ENCODE data around the gene TMEM50A.
"Not testable (repeated sequence)": the region's sequence is repeated elsewhere in the genome, so short reads cannot be mapped to it uniquely, and the experiment has no call there.

Gene TMEM50A

GRCh38 chr1:25302330-25302729 is 35.8 kb upstream of the TMEM50A start:
- not testable (repeated sequence) for H4K20me1 ChIP-seq (ENCODE audit: control insufficient read depth, insufficient read depth, low read depth, low read length); H3K79me2 ChIP-seq (ENCODE audit: control insufficient read depth, low read length); H3K27me3 ChIP-seq (ENCODE audit: control insufficient read depth, low read length); H3K36me3 ChIP-seq (ENCODE audit: control insufficient read depth, low read length); H3K4me2 ChIP-seq (ENCODE audit: low read length); H3K9me2 ChIP-seq (replicated peaks; ENCODE audit: control insufficient read depth, low read length); H3F3A ChIP-seq (ENCODE audit: control insufficient read depth, insufficient read depth); H3K4me3 ChIP-seq (ENCODE audit: low read length); H3K27ac ChIP-seq (ENCODE audit: low read depth, low read length); H3K4me1 ChIP-seq (ENCODE audit: control insufficient read depth, low read length); H3K9me3 ChIP-seq (ENCODE audit: control insufficient read depth, insufficient read depth, low read length)

- H3K9me2 ChIP-seq (replicated peaks; ENCODE audit: control insufficient read depth, low read length), result not testable (repeated sequence)
Measured at GRCh38 chr1:25304936-25305335, 33.2 kb upstream of the TMEM50A start.

GRCh38 chr1:25308168-25308567 is 30.0 kb upstream of the TMEM50A start:
- not testable (repeated sequence) for H3K27ac ChIP-seq (ENCODE audit: low read depth, low read length); H3K36me3 ChIP-seq (ENCODE audit: control insufficient read depth, low read length); H3K27me3 ChIP-seq (ENCODE audit: control insufficient read depth, low read length); H3F3A ChIP-seq (ENCODE audit: control insufficient read depth, insufficient read depth); H4K20me1 ChIP-seq (ENCODE audit: control insufficient read depth, insufficient read depth, low read depth, low read length); H3K79me2 ChIP-seq (ENCODE audit: control insufficient read depth, low read length); H3K4me1 ChIP-seq (ENCODE audit: control insufficient read depth, low read length); H3K9me3 ChIP-seq (ENCODE audit: control insufficient read depth, insufficient read depth, low read length); H3K4me2 ChIP-seq (ENCODE audit: low read length); H3K9me2 ChIP-seq (replicated peaks; ENCODE audit: control insufficient read depth, low read length); H3K4me3 ChIP-seq (ENCODE audit: low read length)

More at GRCh38 chr1:25304936-25305335, 33.2 kb upstream of the TMEM50A start:
- not testable (repeated sequence) for H3K27ac ChIP-seq (ENCODE audit: low read depth, low read length); H3K27me3 ChIP-seq (ENCODE audit: control insufficient read depth, low read length); H3K9me3 ChIP-seq (ENCODE audit: control insufficient read depth, insufficient read depth, low read length); H4K20me1 ChIP-seq (ENCODE audit: control insufficient read depth, insufficient read depth, low read depth, low read length); H3F3A ChIP-seq (ENCODE audit: control insufficient read depth, insufficient read depth); H3K79me2 ChIP-seq (ENCODE audit: control insufficient read depth, low read length); H3K4me1 ChIP-seq (ENCODE audit: control insufficient read depth, low read length); H3K4me2 ChIP-seq (ENCODE audit: low read length); H3K4me3 ChIP-seq (ENCODE audit: low read length); H3K36me3 ChIP-seq (ENCODE audit: control insufficient read depth, low read length)

GRCh38 chr1:25309085-25309484 is 29.0 kb upstream of the TMEM50A start:
- H3K4me3 ChIP-seq (ENCODE audit: low read length); H3K9me3 ChIP-seq (ENCODE audit: control insufficient read depth, insufficient read depth, low read length); H4K20me1 ChIP-seq (ENCODE audit: control insufficient read depth, insufficient read depth, low read depth, low read length); H3K4me2 ChIP-seq (ENCODE audit: low read length); H3F3A ChIP-seq (ENCODE audit: control insufficient read depth, insufficient read depth); H3K36me3 ChIP-seq (ENCODE audit: control insufficient read depth, low read length); H3K27ac ChIP-seq (ENCODE audit: low read depth, low read length); H3K4me1 ChIP-seq (ENCODE audit: control insufficient read depth, low read length); H3K79me2 ChIP-seq (ENCODE audit: control insufficient read depth, low read length); H3K9me2 ChIP-seq (replicated peaks; ENCODE audit: control insufficient read depth, low read length); H3K27me3 ChIP-seq (ENCODE audit: control insufficient read depth, low read length): not testable (repeated sequence)

- H3K4me2 ChIP-seq (ENCODE audit: low read length), result not testable (repeated sequence)
Measured at GRCh38 chr1:25309486-25309885, 28.6 kb upstream of the TMEM50A start.

GRCh38 chr1:25312806-25313470 is 25.2 kb upstream of the TMEM50A start:
- H3K79me2 ChIP-seq (ENCODE audit: control insufficient read depth, low read length); H3K4me2 ChIP-seq (ENCODE audit: low read length); H4K20me1 ChIP-seq (ENCODE audit: control insufficient read depth, insufficient read depth, low read depth, low read length); H3K4me1 ChIP-seq (ENCODE audit: control insufficient read depth, low read length); H3K36me3 ChIP-seq (ENCODE audit: control insufficient read depth, low read length); H3K9me3 ChIP-seq (ENCODE audit: control insufficient read depth, insufficient read depth, low read length); H3K4me3 ChIP-seq (ENCODE audit: low read length); H3K27ac ChIP-seq (ENCODE audit: low read depth, low read length); H3K9me2 ChIP-seq (replicated peaks; ENCODE audit: control insufficient read depth, low read length); H3K27me3 ChIP-seq (ENCODE audit: control insufficient read depth, low read length); H3F3A ChIP-seq (ENCODE audit: control insufficient read depth, insufficient read depth): not testable (repeated sequence)

More at GRCh38 chr1:25309486-25309885, 28.6 kb upstream of the TMEM50A start:
- H3F3A ChIP-seq (ENCODE audit: control insufficient read depth, insufficient read depth); H3K9me3 ChIP-seq (ENCODE audit: control insufficient read depth, insufficient read depth, low read length); H3K79me2 ChIP-seq (ENCODE audit: control insufficient read depth, low read length); H3K27me3 ChIP-seq (ENCODE audit: control insufficient read depth, low read length); H3K27ac ChIP-seq (ENCODE audit: low read depth, low read length); H3K9me2 ChIP-seq (replicated peaks; ENCODE audit: control insufficient read depth, low read length); H4K20me1 ChIP-seq (ENCODE audit: control insufficient read depth, insufficient read depth, low read depth, low read length); H3K4me3 ChIP-seq (ENCODE audit: low read length); H3K4me1 ChIP-seq (ENCODE audit: control insufficient read depth, low read length); H3K36me3 ChIP-seq (ENCODE audit: control insufficient read depth, low read length): not testable (repeated sequence)

- not testable (repeated sequence) for H3F3A ChIP-seq (ENCODE audit: control insufficient read depth, insufficient read depth); H3K9me3 ChIP-seq (ENCODE audit: control insufficient read depth, insufficient read depth, low read length); H3K27ac ChIP-seq (ENCODE audit: low read depth, low read length); H3K36me3 ChIP-seq (ENCODE audit: control insufficient read depth, low read length); H4K20me1 ChIP-seq (ENCODE audit: control insufficient read depth, insufficient read depth, low read depth, low read length); H3K4me3 ChIP-seq (ENCODE audit: low read length); H3K79me2 ChIP-seq (ENCODE audit: control insufficient read depth, low read length); H3K4me1 ChIP-seq (ENCODE audit: control insufficient read depth, low read length); H3K27me3 ChIP-seq (ENCODE audit: control insufficient read depth, low read length); H3K4me2 ChIP-seq (ENCODE audit: low read length); H3K9me2 ChIP-seq (replicated peaks; ENCODE audit: control insufficient read depth, low read length)
Measured at GRCh38 chr1:25320314-25320938, 17.7 kb upstream of the TMEM50A start.

GRCh38 chr1:25322127-25322526 is 16.0 kb upstream of the TMEM50A start:
- H3K4me3 ChIP-seq (ENCODE audit: low read length); H3K4me2 ChIP-seq (ENCODE audit: low read length); H3K27ac ChIP-seq (ENCODE audit: low read depth, low read length); H3K4me1 ChIP-seq (ENCODE audit: control insufficient read depth, low read length); H3F3A ChIP-seq (ENCODE audit: control insufficient read depth, insufficient read depth); H3K9me3 ChIP-seq (ENCODE audit: control insufficient read depth, insufficient read depth, low read length); H3K9me2 ChIP-seq (replicated peaks; ENCODE audit: control insufficient read depth, low read length); H4K20me1 ChIP-seq (ENCODE audit: control insufficient read depth, insufficient read depth, low read depth, low read length); H3K27me3 ChIP-seq (ENCODE audit: control insufficient read depth, low read length); H3K36me3 ChIP-seq (ENCODE audit: control insufficient read depth, low read length); H3K79me2 ChIP-seq (ENCODE audit: control insufficient read depth, low read length): not testable (repeated sequence)
